B cell (primary cell): ENCODE results near the gene MLH3.

Experiments used
- CTCF ChIP-seq: fragments of 200-600 bp; IDR thresholded peaks from one replicate; pipeline ENCODE4 v1.8.0; 2022; ENCODE audit warnings: antibody characterized with exemption, mild to moderate bottlenecking
- EZH2 ChIP-seq: IDR thresholded peaks from 2 replicates; pipeline ENCODE4 v1.6.1; 2012; ENCODE audit warnings: borderline replicate concordance, low read depth, mild to moderate bottlenecking, moderate library complexity, low read length; ENCODE audit not compliant: insufficient read depth, poor library complexity, severe bottlenecking

GRCh38 chr14:75060420-75060819 is 9.2 kb upstream of the MLH3 start:
- no peak for TF ChIP-seq CTCF
- no peak for TF ChIP-seq EZH2
